Left lung (tissue), 10 donors: ENCODE data around the gene ACAT2. TPM values are rescaled to one million over a fixed set of nuclear protein-coding genes. Genes with fewer than 3 reads are reported as not detected.

Experiments
- ATAC-seq: fragments of 200-7000 bp; cut with Tn5 transposase; one replicate; pipeline ENCODE4 v1.9.1; 2020; ENCODE audit warnings: moderate library complexity
- DNase-seq, 4 donors: peaks; one replicate each; pipeline ENCODE4 v3.0.0-alpha.2; 2013 to 2020
- H3K27ac ChIP-seq, 2 donors: fragments of 200-600 bp; sonication (generic) in 1 of 2; one replicate each; pipeline versions ENCODE4 v1.5.0 to v1.8.0; 2020 to 2021
- H3K27me3 ChIP-seq, 2 donors: fragments of 200-600 bp; sonication (generic) in 1 of 2; one replicate each; pipeline versions ENCODE4 v1.5.0 to v1.8.0; 2020 to 2021
- H3K36me3 ChIP-seq, 2 donors: fragments of 200-600 bp; sonication (generic) in 1 of 2; one replicate each; pipeline versions ENCODE4 v1.5.0 to v1.8.0; 2020 to 2021
- H3K4me1 ChIP-seq, 2 donors: fragments of 200-600 bp; one replicate each; pipeline ENCODE4 v1.8.0; 2021
- H3K4me3 ChIP-seq, 2 donors: fragments of 200-600 bp; sonication (generic) in 1 of 2; one replicate each; pipeline versions ENCODE4 v1.5.0 to v1.8.0; 2020 to 2021; ENCODE audit warnings: mild to moderate bottlenecking in 1 of 2
- H3K9me3 ChIP-seq, 2 donors: fragments of 200-600 bp; sonication (generic) in 1 of 2; one replicate each; pipeline versions ENCODE4 v1.5.0 to v1.8.0; 2020 to 2021
- CTCF ChIP-seq, 2 donors: fragments of 200-600 bp; sonication (generic) in 1 of 2; IDR thresholded peaks; one replicate each; pipeline versions ENCODE4 v1.5.0 to v1.8.0; 2021; ENCODE audit warnings: antibody characterized with exemption in 2 of 2
- intact Hi-C, 2 donors: fragments of 100-400 bp; cut with DNase I; formaldehyde crosslinking; loops; one replicate each; pipeline versions ENCODE4 v1.11.2 to v1.14.2; 2022
- polyA plus RNA-seq, 6 donors: library from polyadenylated mRNA; unstranded; fragments of 120-200 nt; gene quantifications; one replicate each; pipeline ENCODE4 v1.2.1, GENCODE V29; 2013; ENCODE audit not compliant: insufficient read length in 6 of 6
- total RNA-seq, 2 donors: library from RNA; stranded (reverse); fragmentation: NEBNext Ultra II Directional; extraction: Animal tissue kit (Norgen Biotek cat#: 25700); gene quantifications; one replicate each; pipeline ENCODE4 v1.2.1, GENCODE V29; 2021
- donor health status: DM: no; HTN: yes; CAD: no.
- donor health status: DM: no; HTN: no; CAD: no.

Gene ACAT2
- total and polyA plus RNA-seq, 8 donors, result 25.2 to 116 (median 30.9) TPM

DNA sequence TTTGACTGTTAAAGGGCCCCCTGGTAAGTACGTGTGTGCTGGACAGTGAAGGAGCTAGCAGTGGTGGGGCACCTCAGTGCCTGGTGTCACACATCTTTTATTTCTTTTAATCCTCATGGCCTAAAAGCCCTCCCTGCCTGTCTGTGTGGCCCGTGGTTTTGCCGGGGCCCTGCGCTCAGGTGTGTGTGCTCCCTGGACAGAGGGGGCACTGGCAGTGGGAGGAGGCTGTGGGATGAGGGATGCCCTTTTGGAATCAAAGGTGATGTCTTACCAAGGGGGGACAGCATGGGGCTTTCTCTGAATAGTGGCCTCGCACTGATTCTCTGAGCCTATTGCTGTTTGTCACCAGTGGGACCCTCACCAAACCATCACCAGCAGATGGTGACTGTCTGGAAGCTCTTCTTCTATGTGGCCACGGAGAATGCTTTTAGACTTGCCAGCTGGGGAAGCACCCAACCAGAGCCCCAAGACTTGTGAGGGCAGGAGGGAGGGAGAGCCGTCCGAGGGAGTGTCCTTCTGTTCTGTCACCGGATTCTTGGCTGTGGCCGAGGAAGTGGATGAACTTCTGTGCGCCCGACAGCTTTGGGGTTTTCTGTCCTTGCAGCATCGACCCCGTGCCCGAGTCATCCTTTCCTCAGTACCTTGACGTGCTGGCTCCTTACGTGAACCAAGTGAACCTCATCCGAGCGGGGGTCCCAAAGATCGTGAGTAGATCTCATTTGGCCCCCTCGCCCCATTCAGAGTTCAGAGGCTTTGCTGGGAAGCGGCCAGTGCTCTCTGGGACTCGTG is 56.3 kb downstream of the ACAT2 start:
- no peak overlapping the region for H3K4me3 ChIP-seq
- no peak overlapping the region for H3K27ac ChIP-seq
- TF ChIP-seq CTCF (IDR thresholded peaks at IDR 0.05), result no peak
- no peaks in the 10 kb centered on the region for H3K9me3 ChIP-seq
- DNase-seq (no peak), ATAC-seq (no peak)
- intact Hi-C loops, result no loop called here
- H3K27me3 ChIP-seq, result peaks cover 0 to 10% of the 10 kb centered on the region in 2 donors
- H3K36me3 ChIP-seq, result peaks cover 0 to 3% of the 10 kb centered on the region in 2 donors
- peaks cover 0 to 9% of the 10 kb centered on the region in 2 donors for H3K4me1 ChIP-seq

DNA sequence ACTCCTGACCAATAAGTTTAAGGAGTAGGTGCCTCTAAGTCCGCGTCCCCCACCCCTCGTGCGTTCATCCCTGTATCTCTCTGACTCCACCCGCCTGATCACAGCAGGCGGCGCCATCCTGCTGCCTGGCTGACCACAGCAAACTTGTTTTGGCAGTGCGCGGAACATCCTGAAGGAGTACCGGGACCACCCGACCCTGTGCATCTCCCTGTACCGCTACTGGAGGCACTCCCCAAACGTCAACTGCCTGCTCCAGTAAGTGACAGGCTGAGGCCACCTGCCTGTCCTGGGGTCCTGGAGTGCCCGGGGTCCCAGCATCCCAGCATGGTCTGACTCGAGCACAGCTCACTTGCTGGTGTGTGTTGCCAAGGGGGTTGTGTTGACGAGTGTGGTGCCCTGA is 57.3 kb downstream of the ACAT2 start:
- H3K9me3 ChIP-seq, result no peaks in the 10 kb centered on the region
- intact Hi-C loops, result no loop called here
- no peak for TF ChIP-seq CTCF (IDR thresholded peaks at IDR 0.05)
- DNase-seq (no peak), ATAC-seq (no peak)
- H3K36me3 ChIP-seq, result no peaks in the 10 kb centered on the region
- H3K4me1 ChIP-seq, result peaks cover 0 to 9% of the 10 kb centered on the region in 2 donors
- H3K27ac ChIP-seq, result no peak overlapping the region
- H3K4me3 ChIP-seq, result no peak overlapping the region
- H3K27me3 ChIP-seq, result peaks cover 0 to 10% of the 10 kb centered on the region in 2 donors

DNA sequence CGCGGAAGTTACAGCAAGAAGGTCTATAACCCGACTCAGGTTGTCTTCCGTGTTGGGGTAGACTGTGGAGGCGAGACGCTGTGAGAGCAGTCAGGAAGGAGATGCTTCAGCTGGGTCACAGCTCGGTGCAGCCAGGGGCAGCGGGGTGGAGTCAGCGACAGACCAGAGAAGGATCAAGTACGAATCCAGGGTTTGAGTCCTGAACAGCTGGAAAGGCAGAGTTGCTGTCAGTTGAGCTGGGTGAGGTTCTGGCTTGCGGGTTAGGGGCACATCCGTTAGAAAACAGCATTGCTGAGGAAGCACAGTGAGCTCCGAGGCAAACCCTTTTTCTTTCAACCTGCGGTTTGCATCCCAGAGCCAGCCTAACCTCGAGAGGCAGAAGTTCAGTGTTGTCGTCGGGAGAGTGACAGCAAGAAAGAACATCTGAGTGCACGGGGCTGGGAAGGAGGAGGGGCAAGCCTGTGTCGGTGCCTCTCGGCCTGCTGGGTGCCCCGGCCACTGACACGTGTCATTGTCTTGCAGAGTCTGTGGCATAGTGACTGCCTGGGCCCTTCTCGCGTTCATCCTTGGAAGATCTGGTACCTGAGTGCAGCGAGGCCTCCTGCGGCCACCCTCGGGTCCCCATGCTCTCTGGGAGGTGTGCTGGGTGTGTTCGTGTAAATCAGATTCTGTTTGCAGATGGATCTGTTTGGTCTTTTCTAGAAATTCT is 58.2 kb downstream of the ACAT2 start:
- intact Hi-C loops, result no loop called here
- no peaks in the 10 kb centered on the region for H3K36me3 ChIP-seq
- no peaks in the 10 kb centered on the region for H3K9me3 ChIP-seq
- H3K4me1 ChIP-seq, result peaks cover 0 to 9% of the 10 kb centered on the region in 2 donors
- no peak overlapping the region for H3K27ac ChIP-seq
- DNase-seq (no peak), ATAC-seq (peak; percentile 30)
- no peak overlapping the region for H3K4me3 ChIP-seq
- no peak for TF ChIP-seq CTCF (IDR thresholded peaks at IDR 0.05)
- H3K27me3 ChIP-seq, result peaks cover 0 to 10% of the 10 kb centered on the region in 2 donors

- no peak overlapping the region for H3K27ac ChIP-seq
- peaks cover 0 to 10% of the 10 kb centered on the region in 2 donors for H3K27me3 ChIP-seq
- no peaks in the 10 kb centered on the region for H3K9me3 ChIP-seq
- TF ChIP-seq CTCF (IDR thresholded peaks at IDR 0.05), result no peak
- ATAC-seq, result no peak
- peaks cover 0 to 9% of the 10 kb centered on the region in 2 donors for H3K4me1 ChIP-seq
- no peak overlapping the region for H3K4me3 ChIP-seq
- no peaks in the 10 kb centered on the region for H3K36me3 ChIP-seq
- intact Hi-C loops, result no loop called here
- no peak for DNase-seq
Observed at GRCh38 chr6:159821122-159821521, 59.3 kb downstream of the ACAT2 start.

GRCh38 chr6:159821726-159822125 is 59.9 kb downstream of the ACAT2 start:
- TF ChIP-seq CTCF (IDR thresholded peaks at IDR 0.05), result no peak
- intact Hi-C loops, result no loop called here
- H3K4me1 ChIP-seq, result peaks cover 0 to 9% of the 10 kb centered on the region in 2 donors
- ATAC-seq (peak; percentile 49), DNase-seq (peak in 1 of 4 donors; percentile 19)
- H3K4me3 ChIP-seq, result no peak overlapping the region
- no peaks in the 10 kb centered on the region for H3K36me3 ChIP-seq
- peaks cover 0 to 10% of the 10 kb centered on the region in 2 donors for H3K27me3 ChIP-seq
- H3K9me3 ChIP-seq, result no peaks in the 10 kb centered on the region
- no peak overlapping the region for H3K27ac ChIP-seq
